CD4-positive, alpha-beta T cell treated with Interleukin-17A for 4 hours (primary cell): ENCODE results near the gene SLC16A12.
A peak's percentile ranks its signal among the peaks of the same experiment; 100 is the strongest.
"Not testable (repeated sequence)": the region's sequence is repeated elsewhere in the genome, so short reads cannot be mapped to it uniquely, and the experiment has no call there.

ENCODE experiments used
- DNase-seq: peaks from one replicate; pipeline ENCODE4 v3.0.0-alpha.2; 2020; ENCODE audit warnings: mixed read lengths

Gene SLC16A12

DNA sequence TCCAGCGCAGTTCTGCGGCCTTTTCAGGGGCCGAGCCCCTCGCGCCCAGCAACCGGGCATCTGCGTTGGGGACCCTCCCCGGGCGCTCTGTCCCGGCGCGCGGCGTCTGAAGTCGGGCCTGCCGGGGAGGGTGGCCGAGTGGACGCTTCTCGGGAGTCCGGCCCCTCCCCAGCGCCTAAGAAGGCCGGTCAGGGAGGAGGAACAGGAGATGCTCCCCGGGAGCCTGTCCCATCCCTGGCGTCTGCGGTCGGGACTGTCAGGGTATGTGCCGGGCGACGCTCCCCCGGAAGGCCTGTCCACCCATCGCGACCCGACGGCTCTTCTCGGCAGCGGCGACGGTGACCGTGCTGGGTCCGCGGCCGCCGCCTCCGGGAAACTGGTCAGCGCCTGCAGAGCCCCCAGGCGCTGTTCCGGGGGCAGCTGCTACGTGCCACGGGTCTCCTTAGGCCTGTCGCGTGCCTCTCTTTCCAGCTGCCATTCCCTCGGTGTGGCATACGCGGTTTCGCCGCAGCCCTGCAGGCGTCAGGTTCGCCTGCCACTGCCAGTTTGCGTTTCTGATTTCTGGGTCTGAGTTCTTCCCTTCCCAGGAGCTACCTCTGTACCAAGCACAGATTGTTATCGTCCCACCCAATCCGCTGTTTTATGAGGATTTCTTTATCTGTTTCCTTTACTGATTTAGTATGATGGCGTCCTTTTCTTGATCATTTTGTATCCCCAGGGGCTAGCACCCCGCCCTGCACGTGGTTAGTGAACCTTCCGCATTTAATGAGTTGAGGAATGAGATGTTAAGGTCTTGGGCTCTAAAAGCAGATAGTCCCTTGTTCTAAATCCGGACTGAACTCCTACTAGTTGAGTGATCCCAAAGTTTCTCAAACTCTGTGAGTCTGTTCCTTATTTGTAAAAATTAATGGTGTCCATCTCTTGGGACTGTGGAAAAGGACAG lies 120.2 kb downstream of the SLC16A12 start:
- peak; percentile 57 for DNase-seq

GRCh38 chr10:89414146-89414878 lies 121.1 kb downstream of the SLC16A12 start, which contains the start of gene IFIT5:
IFIT5 (plus strand) TSS chr10:89414568; CDS start chr10:89414799, 231 bp downstream.
- DNase-seq, result peak; percentile 73

DNA sequence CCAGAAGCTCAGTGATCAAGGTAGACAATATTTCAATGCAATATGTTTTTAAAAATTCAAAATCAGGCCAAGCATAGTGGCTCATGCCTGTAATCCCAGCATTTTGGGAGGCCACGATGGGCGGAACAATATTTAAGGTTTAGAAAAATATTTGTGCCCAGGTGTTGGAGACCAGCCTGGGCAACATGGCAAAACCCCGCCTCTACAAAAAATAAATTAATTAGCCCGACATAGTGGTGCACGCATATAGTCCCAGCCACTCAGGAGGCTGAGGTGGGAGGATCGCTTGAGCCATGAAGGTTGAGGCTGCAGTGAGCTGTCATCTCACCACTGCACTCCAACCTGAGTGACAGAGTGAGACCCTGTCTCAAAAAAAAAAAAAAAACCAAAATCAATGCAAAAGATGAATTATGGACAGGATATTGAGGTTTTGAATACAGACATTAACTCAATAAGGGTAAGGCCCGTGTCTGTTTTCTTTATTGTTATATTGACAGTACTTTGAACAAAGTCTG lies 121.9 kb downstream of the SLC16A12 start:
- no peak for DNase-seq

DNA sequence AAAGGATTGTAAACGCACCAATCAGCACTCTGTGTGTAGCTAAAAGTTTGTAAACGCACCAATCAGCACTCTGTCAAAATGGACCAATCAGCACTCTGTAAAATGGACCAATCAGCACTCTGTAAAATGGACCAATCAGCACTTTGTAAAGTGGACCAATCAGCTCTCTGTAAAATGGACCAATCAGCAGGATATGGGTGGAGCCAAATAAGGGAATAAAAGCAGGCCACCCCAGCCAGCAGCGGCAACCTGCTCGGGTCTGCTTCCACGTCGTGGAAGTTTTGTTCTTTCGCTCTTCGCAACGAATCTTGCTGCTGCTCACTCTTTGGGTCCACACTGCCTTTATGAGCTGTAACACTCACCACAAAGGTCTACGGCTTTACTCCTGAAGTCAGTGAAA lies 123.1 kb downstream of the SLC16A12 start:
- peak; percentile 53 for DNase-seq

DNA sequence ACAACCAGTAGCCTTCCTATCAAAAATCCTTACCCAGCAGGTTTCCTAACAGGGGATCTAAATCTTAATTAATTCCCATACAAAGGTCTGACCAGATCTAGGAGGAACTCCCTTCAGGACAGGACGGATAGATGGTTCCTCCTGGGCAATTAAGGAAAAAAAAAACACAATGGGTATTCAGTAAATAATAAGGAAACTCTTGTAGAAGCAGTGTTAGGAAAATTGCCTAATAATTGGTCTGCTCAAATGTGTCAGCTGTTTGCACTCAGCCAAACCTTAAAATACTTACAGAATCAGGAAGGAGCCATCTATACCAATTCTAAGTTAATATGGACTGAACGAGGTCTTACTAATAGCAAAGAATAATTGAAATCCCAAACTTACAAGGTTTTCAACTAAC lies 124.3 kb downstream of the SLC16A12 start:
- not testable (repeated sequence) for DNase-seq

- DNase-seq, result not testable (repeated sequence)
Measured at GRCh38 chr10:89410551-89410950, 124.8 kb downstream of the SLC16A12 start.

GRCh38 chr10:89409282-89409681 lies 126.1 kb downstream of the SLC16A12 start:
- DNase-seq, result not testable (repeated sequence)

DNA sequence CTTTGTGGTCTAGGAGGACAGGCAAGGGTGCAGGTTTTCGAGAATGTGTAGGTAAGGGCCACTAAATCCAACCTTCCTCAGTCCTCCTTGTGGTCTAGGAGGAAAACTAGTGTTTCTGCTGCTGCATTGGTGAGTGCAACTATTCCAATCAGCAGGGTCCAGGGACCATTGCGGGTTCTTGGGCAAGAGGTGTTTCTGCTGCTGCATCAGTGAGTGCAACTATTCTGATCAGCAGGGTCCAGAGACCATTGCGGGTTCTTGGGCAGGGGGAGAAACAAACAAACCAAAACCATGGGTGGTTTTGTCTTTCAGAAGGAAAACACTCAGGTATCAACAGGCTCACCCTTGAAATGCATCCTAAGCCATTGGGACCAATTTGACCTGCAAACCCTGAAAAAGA lies 127.6 kb downstream of the SLC16A12 start:
- not testable (repeated sequence) for DNase-seq

GRCh38 chr10:89406178-89406577 lies 129.2 kb downstream of the SLC16A12 start:
- DNase-seq, result not testable (repeated sequence)

- DNase-seq, result no peak
Measured at GRCh38 chr10:89404104-89405047, 131.0 kb downstream of the SLC16A12 start.

DNA sequence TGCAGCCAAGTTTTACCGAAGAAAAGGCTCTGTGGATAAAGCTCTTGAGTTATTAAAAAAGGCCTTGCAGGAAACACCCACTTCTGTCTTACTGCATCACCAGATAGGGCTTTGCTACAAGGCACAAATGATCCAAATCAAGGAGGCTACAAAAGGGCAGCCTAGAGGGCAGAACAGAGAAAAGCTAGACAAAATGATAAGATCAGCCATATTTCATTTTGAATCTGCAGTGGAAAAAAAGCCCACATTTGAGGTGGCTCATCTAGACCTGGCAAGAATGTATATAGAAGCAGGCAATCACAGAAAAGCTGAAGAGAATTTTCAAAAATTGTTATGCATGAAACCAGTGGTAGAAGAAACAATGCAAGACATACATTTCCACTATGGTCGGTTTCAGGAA lies 132.4 kb downstream of the SLC16A12 start:
- no peak for DNase-seq

GRCh38 chr10:89399956-89400355 lies 135.4 kb downstream of the SLC16A12 start:
- DNase-seq, result no peak

DNA sequence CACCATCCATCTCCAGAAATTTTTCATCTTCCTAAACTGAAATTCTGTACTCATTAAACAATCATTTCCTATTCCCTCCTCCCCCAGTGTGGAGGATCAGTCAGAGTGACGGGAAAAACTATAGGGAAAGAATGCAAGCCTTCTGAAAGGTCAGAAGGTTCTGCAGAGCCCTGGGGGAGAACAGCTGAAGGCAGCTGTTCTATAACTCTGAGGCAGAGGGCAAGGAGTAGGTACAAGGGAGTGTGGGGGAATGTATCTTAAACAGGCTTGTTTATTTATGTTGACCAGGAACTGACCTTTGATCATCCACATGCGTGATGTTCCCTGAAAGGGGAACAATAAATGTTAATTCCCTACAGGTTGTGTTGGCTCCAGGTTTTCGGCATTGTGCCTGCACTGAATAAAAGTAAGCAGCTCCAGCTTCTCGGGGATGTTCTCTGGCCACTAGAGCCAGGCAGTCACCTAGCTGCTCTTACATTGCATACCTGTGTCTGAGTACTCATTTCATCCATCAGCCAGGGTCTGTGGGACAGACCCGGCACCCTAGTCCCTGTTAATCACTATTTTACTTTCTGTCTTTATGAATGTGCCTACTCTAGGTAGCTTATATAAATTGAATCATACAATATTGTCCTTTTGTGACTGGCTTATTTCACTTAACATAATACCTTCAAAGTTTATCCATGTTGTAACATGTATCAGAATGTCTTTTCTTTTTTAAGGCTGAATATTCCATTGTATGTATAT lies 137.2 kb downstream of the SLC16A12 start:
- no peak for DNase-seq

DNA sequence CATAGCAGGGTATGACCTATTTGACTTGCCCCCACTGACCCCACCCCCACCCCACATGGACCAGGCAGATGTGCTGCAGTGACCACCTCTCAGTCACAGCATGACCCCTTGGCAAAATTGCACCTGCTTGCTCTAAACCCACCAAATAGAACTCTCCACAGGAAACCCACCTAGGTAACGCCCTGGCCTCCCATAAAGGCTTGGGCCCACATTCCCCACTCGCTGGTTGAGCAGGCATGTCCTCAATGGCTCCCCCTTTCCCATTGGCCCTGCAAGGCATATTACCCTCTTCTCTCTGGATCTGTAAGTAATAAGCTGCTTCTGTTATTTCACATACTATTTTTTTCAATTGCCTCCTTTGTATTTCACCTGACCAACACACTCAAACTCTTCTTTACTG lies 140.3 kb downstream of the SLC16A12 start:
- no peak for DNase-seq

DNA sequence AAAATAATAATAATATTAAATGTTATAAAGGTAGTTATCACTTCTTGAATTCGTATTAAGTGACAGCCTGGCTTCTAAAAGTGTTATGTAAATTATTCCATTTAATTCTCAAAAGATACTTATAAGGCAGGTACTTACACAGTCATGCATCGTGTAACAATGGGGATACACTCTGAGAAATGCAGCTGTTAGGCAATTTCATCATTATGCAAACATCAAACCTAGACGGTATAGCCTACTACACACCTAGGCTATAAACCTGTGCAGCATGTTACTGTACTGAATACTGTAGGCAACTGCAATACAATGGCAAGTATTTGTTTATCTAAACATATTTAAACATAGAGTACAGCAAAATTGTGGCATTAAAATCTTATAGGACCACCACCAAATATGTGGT lies 141.5 kb downstream of the SLC16A12 start:
- DNase-seq, result no peak

- no peak for DNase-seq
Measured at GRCh38 chr10:89392974-89393373, 142.4 kb downstream of the SLC16A12 start.

DNA sequence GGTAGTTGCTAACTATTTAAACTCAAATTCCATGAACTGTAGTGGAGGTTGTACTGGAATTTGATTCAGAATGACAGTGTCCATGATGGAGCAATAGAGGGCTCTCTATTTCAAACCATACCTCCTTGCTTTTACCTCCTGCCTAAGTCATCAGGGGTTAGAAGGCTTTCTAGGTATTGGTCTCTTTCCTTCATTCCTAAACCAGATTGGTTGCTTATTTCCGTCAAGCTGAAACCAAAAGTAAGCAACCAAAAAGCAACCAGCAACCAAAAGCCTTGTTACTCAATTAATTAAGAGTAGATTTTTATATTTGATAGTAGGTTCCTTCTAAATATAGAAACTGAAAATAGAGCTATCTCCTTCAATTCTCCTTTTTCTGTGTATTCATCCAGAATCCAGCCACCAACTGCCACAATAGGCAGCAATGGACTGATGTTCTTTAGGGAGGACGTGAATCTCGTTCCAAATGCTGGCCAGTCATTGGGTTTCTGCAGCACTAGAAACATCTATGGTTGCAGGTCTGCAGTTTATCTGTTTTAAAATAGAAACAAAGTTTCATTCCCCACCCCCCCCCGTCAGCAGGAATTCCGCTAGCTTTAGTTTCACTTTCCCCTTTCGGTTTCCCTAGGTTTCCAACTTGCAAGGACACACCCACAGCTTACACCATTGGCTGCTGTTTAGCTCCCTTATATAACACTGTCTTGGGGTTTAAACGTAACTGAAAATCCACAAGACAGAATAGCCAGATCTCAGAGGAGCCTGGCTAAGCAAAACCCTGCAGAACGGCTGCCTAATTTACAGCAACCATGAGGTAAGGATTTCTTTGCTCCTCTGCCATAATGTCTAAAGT lies 143.3 kb downstream of the SLC16A12 start, which contains the start of gene IFIT1:
Gene IFIT1, plus strand, starts transcription at position 717 of the 850 bp plus-strand sequence. Its CDS starts 90 bp downstream, at position 807.
- DNase-seq, result peak; percentile 60

- not testable (repeated sequence) for DNase-seq
Measured at GRCh38 chr10:89391226-89391576, 144.2 kb downstream of the SLC16A12 start.

GRCh38 chr10:89390476-89391225 lies 144.7 kb downstream of the SLC16A12 start:
- DNase-seq, result no peak

GRCh38 chr10:89389254-89389653 lies 146.1 kb downstream of the SLC16A12 start:
- DNase-seq, result no peak
